ENCODE results near the gene CTNNA3.

Gene CTNNA3

DNA sequence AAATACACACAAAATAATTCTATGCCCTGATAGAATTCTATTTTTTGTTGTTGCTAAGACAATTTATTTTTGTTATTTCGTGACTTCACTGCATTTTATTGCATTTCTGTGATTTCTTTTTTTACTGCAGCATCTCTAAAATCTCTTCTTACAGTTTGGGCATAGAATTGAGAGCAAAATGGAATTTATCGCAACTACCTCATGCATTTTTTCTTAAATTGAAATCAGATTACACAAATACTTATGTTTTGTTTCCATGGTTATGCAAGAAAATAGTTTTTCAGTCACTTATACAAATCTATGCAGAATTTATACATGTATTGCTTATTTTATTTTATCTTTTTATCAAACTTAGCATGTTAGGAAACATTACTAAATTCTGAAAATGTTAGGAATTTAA, 1552.0 kb downstream of the CTNNA3 start:
- DNase-seq, result no peak
- in situ Hi-C loops (cut with MboI; ENCODE audit: low pct_unique_long_range_greater_than_20kb, low sequenced_read_pairs), result no loop called here

DNA sequence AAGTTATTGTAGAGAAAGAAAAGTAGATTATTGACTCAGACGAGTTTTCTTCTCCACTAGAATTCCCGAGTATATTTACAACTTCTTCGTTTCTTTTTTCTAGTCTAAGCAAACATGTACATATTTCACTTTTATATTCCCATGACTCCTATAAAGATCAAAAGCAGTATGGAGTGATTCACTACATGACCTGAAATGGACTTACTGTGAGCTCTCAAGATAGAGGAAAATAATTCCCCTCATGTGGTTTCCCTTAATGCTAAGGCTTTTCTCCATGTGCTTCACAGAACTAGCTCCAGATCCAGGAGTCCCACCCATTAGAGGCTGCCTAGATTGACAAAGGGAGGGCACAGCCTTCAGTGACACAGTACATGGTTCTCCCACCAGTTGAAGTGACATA, 1593.2 kb downstream of the CTNNA3 start:
- in situ Hi-C loops (cut with MboI; ENCODE audit: low pct_unique_long_range_greater_than_20kb, low sequenced_read_pairs), result no loop called here
- no peak for DNase-seq

DNA sequence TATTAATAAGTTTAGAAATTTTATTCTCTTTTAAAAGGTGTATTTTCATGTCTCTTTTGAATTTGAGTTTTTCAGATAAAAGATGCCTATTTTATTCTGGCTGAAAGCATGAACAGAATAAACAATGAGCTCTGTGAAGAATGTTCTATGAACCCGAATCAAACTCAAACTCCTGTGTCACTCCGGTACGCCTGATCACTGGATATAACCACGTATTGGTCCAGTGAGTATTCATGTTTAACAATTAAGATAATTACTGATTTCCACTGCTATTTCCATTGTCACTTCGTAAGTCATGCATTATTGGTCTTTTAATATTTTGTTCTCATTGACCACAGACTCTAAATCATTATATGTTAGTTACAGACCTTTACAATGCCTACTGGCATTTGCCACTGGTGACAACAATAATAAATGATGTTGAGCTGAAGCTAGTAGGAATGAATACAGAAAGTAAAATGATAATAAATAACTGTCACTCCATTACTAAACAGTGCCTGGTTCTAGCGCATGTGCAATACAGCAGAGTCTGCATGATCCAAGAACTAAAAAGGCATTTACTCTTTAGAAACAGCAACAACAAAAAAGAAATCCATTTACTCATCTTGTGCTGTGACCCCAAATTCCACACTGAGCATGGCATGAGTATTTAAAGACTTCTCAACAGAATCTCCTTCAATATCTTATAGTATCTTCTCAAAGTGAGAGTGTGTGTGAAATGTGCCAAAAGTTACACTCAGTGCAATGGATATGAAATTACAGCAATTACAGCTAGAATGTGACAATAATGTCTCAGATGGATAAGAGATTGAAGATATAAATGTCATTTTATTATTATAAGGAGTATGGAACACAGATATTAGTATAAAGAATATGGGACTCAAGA, 1597.2 kb downstream of the CTNNA3 start:
- no peak for DNase-seq
- in situ Hi-C loops (cut with MboI; ENCODE audit: low pct_unique_long_range_greater_than_20kb, low sequenced_read_pairs), result no loop called here

DNA sequence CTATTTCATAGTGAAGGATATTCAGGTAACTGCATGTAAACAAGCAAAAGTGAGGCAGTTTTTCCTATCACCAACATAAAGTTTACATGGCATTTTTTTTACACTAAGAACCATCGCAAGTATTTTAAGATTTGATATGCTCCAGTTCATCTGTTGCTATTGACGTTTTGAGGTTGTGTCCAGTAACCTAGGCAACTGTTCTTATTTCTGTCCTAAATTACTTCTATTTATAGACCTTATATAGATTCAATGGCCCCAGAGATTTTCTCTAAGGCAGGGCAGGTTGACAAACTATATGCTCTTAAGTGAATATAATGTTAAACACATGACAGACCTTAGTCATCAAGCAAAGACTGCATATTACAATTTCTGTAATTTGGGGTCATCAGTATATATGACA, 1600.4 kb downstream of the CTNNA3 start:
- no peak for DNase-seq
- in situ Hi-C loops (cut with MboI; ENCODE audit: low pct_unique_long_range_greater_than_20kb, low sequenced_read_pairs), result no loop called here

DNA sequence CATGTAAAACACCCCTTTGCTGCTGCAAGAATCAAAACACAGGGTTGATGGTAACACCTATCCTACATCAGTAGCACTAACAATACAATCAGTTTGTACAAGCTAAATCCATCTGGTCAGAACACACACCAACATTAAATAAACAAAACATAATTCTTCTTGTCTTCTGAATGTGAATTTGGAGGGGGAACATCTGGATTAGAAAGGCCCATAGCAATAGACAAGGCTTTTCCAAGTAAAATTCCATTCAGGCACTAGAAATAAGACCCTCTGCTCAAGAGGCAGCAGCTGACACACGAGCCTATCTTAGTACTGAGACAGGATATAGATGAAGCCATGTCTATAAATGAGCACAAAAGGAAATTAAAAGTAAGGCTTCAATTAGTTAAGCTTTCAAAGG, 1610.1 kb downstream of the CTNNA3 start:
- DNase-seq, result no peak

DNA sequence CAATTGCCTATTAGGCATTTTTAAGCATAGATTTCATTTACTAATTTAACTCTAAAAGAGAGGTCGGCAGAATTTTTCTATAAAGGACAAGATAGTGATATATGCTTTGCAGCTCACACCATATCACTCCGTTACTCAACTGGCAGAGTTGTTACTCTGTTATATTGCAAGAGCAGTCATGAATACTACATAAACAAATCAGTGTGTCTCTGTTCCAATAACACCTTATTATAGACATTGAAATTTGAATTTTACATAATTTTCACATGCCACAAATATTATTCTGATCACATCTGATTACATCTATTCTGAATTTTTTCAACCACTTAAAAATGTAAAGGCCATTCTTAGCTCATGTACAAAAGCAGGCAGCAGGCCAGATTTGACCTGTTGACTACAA, 1624.1 kb downstream of the CTNNA3 start:
- in situ Hi-C loops (cut with MboI; ENCODE audit: low pct_unique_long_range_greater_than_20kb, low sequenced_read_pairs), result no loop called here
- no peak for DNase-seq

More for the DNA sequence above, 1610.1 kb downstream of the CTNNA3 start:
- in situ Hi-C loops (cut with MboI; ENCODE audit: low pct_unique_long_range_greater_than_20kb, low sequenced_read_pairs), result no loop called here

DNA sequence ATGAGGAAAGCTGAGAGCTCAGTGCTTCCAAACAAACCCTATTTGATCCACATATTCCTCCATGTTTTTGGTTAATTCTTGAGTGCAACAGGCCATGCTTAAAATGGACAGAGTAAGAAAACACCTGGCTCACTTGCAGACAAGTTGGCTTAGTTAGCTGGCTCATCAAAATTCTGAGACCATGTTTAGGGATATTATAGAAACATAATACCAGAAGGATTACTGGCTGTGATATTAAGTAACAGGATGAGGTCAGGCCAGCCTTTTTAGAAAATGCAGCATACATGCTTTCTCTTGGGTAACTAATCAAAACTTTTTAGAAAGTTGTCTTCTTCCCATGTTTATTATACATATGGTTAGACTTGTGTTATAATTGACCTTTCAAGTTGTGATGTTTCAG, 1637.4 kb downstream of the CTNNA3 start:
- in situ Hi-C loops (cut with MboI; ENCODE audit: low pct_unique_long_range_greater_than_20kb, low sequenced_read_pairs), result no loop called here
- DNase-seq, result no peak

DNA sequence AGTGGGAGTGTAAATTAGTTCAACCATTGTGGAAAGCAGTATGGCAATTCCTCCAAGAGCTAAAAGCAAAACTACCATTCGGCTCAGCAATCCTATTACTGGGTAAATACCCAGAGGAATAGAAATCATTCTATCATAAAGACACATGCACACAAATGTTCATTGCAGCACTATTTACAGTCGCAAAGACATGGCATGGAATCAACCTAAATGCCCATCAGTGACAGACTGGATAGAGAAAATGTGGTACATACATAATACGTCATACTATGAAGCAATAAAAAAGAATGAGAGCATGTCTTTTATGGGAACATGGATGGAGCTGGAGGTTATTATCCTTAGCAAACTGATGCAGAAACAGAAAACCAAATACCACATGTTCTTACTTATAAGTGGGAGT, 1646.7 kb downstream of the CTNNA3 start:
- in situ Hi-C loops (cut with MboI; ENCODE audit: low pct_unique_long_range_greater_than_20kb, low sequenced_read_pairs), result no loop called here
- DNase-seq, result no peak

DNA sequence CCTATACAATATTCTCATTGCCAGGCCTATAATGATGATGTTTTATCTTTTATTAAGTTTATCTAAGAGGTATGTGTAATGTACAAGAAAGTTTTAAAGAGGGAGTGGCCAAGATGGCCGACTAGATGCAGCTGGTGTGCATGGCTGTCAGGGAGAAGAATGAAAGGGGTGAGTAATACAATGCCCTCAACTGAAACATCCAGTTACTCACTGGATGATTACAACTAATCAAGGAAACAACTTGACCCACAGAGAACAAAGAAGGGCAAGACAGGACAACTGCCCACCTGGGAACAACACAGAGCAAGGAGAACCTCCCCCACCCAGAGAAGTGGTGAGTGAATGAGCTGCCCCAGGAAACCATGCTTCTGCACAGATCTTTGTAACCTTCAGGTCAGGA, 1650.1 kb downstream of the CTNNA3 start:
- no peak for DNase-seq

DNA sequence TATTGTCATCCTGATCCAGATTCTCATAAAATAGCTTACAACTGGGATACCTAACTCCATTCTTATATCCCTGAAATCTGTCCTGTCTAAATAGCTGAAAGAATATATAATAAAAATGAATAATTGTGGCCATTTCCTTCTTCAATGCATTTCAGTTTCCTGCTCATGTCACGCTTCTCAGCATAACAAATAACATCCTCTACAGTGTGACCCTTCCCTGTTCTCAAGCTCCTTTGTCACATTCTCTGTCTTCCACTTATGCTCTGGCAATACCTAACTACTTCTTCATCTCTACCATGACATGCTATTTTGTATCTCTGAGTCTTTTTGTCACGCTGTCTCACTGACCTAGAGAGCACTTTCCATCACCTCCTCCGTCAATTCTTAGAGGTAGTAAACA, 1654.2 kb downstream of the CTNNA3 start:
- DNase-seq, result no peak
- in situ Hi-C loops (cut with MboI; ENCODE audit: low pct_unique_long_range_greater_than_20kb, low sequenced_read_pairs), result no loop called here

More for the DNA sequence above, 1650.1 kb downstream of the CTNNA3 start:
- in situ Hi-C loops (cut with MboI; ENCODE audit: low pct_unique_long_range_greater_than_20kb, low sequenced_read_pairs), result no loop called here

DNA sequence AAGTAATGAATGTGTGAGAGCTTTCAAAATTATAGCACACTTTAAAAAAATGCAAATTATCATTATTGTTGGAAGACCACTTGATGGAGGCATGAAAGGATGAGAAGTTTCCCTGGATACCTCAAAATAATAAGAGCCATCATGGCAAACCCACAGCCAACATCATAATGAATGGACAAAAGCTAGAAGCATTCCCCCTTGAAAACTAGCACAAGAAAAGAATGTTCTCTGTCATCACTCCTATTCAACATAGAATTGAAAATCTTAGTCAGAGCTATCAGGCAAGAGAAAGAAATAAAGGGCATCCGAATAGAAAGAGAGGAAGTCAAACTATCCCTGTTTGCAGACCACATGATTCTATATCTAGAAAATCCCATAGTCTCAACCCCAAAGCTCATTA, 1657.4 kb downstream of the CTNNA3 start:
- DNase-seq, result no peak
- in situ Hi-C loops (cut with MboI; ENCODE audit: low pct_unique_long_range_greater_than_20kb, low sequenced_read_pairs), result no loop called here

DNA sequence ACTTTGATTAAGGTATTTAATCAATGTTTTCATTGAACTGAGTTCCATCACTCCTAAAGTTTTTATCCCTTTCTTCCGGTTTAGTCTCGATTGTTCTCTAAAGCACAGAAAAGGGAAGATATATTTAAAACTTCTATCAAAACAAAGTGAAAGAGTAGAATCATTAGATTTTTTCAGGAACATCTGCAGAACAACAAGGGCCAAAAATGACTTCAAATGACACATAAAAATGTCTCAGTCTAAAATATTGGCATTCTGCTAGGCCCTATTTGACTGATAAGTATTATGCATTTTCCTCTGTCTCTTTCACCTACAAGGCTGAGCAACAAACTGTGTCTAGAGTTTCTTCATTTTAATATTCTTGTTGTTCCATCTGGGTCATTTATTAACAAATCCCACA, 1669.7 kb downstream of the CTNNA3 start:
- no peak for DNase-seq
- in situ Hi-C loops (cut with MboI; ENCODE audit: low pct_unique_long_range_greater_than_20kb, low sequenced_read_pairs), result no loop called here

DNA sequence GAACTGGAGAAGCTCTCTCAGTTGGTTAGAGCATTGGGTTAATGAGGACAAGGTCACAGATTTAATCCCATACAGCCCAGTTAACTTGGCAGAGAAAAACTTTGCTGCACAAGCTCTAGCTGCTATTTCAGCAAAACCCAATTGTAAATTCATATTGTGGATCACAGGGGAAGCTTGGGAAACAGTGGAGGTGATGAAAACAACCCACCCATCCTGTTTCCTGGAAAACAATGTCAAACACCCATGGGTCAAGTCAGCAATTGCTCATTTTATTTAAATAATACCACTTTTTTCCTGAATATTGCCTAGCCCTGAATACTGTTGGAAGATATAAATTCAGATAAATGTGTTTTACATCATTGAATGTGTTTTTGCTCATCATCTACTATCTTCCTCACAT, 1670.8 kb downstream of the CTNNA3 start:
- no peak for DNase-seq

DNA sequence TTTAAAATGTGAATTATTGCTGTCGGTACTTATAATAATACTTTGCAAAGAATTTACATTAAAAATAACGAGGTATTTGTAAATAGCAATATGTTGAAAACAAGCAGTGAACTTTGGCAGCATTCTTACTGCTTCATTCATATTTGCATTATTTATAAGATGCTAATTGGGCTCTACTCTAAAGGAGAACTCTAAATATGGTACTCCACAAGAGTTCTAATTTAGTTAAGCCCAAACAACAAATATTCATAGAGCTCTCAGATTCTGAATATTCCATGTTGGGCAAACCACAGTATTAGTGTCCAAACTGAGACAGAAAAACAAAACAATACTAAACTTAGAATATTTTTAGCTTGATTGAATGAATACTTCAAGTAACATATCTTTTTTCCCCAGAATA, 1674.6 kb downstream of the CTNNA3 start:
- in situ Hi-C loops (cut with MboI; ENCODE audit: low pct_unique_long_range_greater_than_20kb, low sequenced_read_pairs), result no loop called here
- no peak for DNase-seq

More for the DNA sequence above, 1670.8 kb downstream of the CTNNA3 start:
- in situ Hi-C loops (cut with MboI; ENCODE audit: low pct_unique_long_range_greater_than_20kb, low sequenced_read_pairs), result no loop called here

DNA sequence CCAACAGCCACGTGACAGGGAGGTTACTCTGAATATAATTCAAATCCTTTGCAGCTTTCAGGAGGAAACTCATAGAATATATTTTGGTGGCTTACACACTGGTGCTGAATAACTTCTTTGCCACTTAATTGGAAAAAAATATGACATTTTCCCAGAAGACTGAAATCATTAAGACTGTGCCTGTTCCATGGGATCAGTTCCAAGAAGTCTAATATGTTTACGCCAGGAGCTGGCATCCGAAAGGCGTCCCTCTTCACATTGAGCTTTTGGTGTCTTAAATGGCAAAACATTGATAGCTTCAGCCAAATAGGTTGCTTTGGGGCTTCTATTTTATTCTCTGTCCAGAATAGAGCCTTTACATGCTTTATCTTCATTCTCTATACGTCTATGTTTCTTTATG, 1687.8 kb downstream of the CTNNA3 start:
- no peak for DNase-seq
- in situ Hi-C loops (cut with MboI; ENCODE audit: low pct_unique_long_range_greater_than_20kb, low sequenced_read_pairs), result no loop called here

DNA sequence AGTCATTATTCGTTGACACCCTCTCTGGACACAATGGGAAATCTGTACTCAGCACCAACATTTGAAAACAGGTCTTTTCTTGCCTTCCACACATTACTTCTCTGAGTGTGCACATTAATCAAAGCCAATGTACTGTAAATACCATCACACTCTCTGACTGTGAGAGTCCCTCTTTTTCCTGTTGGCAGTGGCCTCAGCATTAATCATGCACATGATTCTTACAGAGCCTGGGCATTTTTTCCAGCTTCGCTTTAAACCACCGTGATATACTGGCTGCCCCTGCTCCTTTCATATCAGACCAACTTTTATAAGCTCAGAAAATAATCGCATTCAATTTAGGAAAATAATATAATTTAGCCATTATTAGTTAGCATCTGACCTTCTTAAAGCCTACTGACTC, 1689.6 kb downstream of the CTNNA3 start:
- no peak for DNase-seq
- in situ Hi-C loops (cut with MboI; ENCODE audit: low pct_unique_long_range_greater_than_20kb, low sequenced_read_pairs), result no loop called here

DNA sequence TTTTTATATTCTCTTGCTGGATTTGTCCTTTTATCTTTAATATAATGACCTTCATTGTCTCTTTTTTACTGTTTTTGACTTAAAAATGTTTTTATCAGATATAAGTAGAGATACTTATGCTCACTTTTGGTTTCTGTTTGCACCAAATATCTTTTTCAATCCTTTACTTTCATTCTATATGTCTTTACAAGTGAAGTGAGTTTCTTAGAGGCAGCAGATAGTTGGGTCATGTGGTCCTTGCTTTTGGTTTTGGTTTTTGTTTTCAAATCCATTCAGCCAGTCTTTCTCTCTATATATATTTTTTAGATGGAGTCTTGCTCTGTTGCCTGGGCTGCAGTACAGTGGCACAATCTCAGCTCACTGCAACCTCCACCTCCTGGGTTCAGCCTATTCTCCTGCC, 1702.5 kb downstream of the CTNNA3 start:
- no peak for DNase-seq
- in situ Hi-C loops (cut with MboI; ENCODE audit: low pct_unique_long_range_greater_than_20kb, low sequenced_read_pairs), result no loop called here

DNA sequence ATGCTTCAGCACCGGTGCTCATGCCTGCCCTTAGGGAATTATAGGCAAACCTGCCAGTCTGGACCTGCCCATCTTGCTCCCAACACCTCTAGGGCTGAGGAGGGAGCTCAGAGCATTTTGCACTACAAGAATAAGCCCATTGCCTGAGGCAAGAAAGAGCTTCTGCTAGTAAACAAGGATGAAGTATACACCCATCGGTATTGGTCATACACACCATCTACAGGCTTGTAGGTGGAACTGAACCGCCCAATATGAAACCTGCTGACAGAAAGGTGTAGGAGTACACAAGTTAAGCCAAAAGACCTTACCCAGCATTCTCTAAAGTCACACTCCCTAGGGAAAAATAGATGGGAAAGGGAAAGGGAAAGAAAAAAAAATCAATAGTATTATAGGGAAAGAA, 1727.1 kb downstream of the CTNNA3 start:
- in situ Hi-C loops (cut with MboI; ENCODE audit: low pct_unique_long_range_greater_than_20kb, low sequenced_read_pairs), result no loop called here
- no peak for DNase-seq

DNA sequence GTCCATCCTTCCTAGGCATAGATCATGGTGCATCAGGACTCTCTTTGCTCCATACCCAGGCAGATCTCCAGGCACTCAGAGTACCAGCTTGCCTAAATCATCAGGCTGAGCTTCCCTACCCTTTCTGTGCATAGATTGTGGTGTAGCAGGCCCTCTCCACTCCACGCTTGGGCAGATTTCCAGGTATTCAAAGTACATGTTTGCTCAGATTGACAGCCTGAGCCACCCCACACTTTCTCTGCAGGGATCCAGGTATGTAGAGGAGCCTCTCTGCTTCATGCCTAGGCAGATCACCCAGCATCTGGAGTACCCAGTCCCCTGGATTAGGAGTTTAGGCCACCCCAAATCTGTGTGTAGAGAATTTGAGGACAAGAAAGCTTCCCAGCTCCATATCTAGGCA, 1727.6 kb downstream of the CTNNA3 start:
- in situ Hi-C loops (cut with MboI; ENCODE audit: low pct_unique_long_range_greater_than_20kb, low sequenced_read_pairs), result no loop called here
- no peak for DNase-seq

DNA sequence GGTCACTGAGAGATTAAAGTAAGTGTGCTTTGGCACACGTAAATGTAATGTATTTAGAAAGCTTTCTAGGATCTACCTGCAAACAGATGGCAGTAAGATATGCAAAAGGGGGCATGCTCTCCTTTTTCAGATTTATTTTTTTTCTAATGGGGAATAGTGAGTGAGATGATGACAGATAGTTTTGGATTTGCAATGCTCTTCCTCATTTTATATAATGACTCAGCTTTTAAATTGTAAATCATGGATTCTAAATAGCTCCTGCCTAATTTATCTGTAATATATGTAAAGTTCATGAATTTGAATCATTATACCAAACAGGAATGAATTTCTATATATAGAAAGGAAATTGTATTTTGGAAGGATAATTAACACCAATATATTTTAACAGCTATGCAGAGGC, 1731.8 kb downstream of the CTNNA3 start:
- DNase-seq, result no peak
- in situ Hi-C loops (cut with MboI; ENCODE audit: low pct_unique_long_range_greater_than_20kb, low sequenced_read_pairs), result no loop called here

DNA sequence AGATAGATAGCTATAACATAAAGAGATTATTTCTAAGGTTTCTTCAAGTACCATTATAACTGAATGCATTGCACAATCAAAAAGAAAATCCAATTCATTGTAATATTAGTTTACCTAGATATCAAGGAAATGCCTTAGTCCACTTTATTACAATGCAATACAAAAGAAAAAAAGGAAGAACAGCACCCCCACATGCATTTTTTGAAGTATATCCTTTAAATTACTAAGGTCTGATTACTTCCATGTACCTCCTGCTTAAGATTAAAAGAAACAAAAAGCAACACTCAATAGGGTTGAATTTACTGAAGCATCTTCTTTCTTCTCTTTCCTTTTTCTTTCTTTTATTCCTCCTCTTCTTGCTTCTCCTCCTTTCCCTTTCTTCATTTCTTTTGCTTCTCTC, 1743.9 kb downstream of the CTNNA3 start:
- in situ Hi-C loops (cut with MboI; ENCODE audit: low pct_unique_long_range_greater_than_20kb, low sequenced_read_pairs), result no loop called here
- DNase-seq, result no peak

Data from KBM-7 (cell line).